Measurements from ENCODE around the gene NEDD4. TPM values are rescaled to one million over a fixed set of nuclear protein-coding genes. Genes with fewer than 3 reads are reported as not detected.
"Not testable (repeated sequence)": the region's sequence is repeated elsewhere in the genome, so short reads cannot be mapped to it uniquely, and the experiment has no call there.

Gene NEDD4
- total RNA-seq, 4 donors from 2014 or later, result 36.3 to 87.1 (median 72.3) TPM

DNA sequence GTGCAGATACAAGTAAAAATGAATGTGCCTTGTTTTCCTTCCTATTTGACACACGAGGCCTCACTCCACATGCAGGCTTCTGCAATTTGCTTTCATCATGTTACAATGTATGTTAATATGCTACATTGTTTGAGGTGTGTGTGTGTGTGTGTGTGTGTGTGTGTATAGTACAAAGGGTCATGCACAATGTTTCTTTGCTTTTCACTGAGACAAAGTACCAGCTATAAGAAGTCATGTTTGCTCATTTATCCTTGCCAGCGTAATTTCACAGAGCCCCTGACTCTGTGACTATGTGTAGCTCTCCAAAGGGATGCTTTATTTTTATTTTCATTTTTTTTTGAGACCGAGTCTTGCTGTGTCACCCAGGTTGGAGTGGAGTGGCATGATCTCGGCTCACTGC, 38.0 kb upstream of the NEDD4 start:
- TF ChIP-seq, protein P1, sequence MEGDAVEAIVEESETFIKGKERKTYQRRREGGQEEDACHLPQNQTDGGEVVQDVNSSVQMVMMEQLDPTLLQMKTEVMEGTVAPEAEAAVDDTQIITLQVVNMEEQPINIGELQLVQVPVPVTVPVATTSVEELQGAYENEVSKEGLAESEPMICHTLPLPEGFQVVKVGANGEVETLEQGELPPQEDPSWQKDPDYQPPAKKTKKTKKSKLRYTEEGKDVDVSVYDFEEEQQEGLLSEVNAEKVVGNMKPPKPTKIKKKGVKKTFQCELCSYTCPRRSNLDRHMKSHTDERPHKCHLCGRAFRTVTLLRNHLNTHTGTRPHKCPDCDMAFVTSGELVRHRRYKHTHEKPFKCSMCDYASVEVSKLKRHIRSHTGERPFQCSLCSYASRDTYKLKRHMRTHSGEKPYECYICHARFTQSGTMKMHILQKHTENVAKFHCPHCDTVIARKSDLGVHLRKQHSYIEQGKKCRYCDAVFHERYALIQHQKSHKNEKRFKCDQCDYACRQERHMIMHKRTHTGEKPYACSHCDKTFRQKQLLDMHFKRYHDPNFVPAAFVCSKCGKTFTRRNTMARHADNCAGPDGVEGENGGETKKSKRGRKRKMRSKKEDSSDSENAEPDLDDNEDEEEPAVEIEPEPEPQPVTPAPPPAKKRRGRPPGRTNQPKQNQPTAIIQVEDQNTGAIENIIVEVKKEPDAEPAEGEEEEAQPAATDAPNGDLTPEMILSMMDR (IDR thresholded peaks at IDR 0.05), result no peak
- no peak for TF ChIP-seq POLR2A (IDR thresholded peaks at IDR 0.05)
- Histone ChIP-seq H3K4me1 (no peaks in the 10 kb centered on the region), H3K27me3 (no peaks in the 10 kb centered on the region), H3K27ac (peak overlapping the region in 2 of 4 donors; percentile 48 to 51), H3K36me3 (no peaks in the 10 kb centered on the region), H3K9me3 (no peaks in the 10 kb centered on the region), H3K4me3 (no peak overlapping the region)
- no peak for DNase-seq

DNA sequence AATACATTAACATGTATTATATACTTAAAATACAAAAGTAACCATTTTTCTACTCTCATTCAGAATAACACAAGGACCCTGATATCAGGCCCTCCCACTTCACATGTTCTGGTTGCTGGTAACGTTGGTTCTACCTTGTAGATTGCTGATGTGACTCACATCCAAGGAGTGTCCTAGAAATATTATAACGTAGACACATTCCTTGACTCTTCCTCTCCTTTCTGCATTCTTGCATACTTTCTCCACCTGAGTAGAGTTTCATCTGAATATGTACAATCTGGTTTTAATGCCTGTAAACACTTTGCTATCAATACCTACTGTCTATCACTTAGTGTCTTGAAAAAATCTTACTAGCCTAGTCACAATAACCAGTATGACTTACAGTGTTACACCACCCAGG, 35.0 kb upstream of the NEDD4 start:
- no peaks in the 10 kb centered on the region for H3K4me1 ChIP-seq

DNA sequence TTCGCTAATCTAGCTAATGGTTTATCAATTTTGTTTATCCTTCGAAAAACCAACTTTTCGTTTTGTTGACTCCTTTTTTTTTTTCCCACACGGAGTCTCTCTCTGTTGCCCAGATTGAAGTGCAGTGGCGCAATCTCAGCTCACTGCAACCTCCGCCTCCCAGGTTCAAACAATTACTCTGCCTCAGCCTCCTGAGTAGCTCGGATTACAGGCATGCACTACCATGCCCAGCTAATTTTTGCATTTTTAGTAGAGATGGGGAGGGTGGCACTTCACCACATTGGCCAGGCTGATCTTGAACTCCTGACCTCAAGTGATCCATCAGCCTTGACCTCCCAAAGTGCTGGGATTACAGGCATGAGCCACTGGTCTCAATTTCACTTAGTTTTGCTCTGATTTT, 29.7 kb upstream of the NEDD4 start:
- not testable (repeated sequence) for H3K9me3 ChIP-seq, DNase-seq, H3K27ac ChIP-seq, H3K4me1 ChIP-seq, H3K4me3 ChIP-seq, H3K27me3 ChIP-seq, H3K36me3 ChIP-seq

More for the DNA sequence above, 35.0 kb upstream of the NEDD4 start:
- H3K9me3 ChIP-seq, result peaks cover 0 to 4% (median 0%) of the 10 kb centered on the region in 4 donors
- H3K27ac ChIP-seq, result no peak overlapping the region
- no peak for DNase-seq
- no peaks in the 10 kb centered on the region for H3K27me3 ChIP-seq
- H3K36me3 ChIP-seq, result no peaks in the 10 kb centered on the region
- no peak for TF ChIP-seq POLR2A (IDR thresholded peaks at IDR 0.05)
- TF ChIP-seq, protein P1 (IDR thresholded peaks at IDR 0.05), result no peak
- no peak overlapping the region for H3K4me3 ChIP-seq

DNA sequence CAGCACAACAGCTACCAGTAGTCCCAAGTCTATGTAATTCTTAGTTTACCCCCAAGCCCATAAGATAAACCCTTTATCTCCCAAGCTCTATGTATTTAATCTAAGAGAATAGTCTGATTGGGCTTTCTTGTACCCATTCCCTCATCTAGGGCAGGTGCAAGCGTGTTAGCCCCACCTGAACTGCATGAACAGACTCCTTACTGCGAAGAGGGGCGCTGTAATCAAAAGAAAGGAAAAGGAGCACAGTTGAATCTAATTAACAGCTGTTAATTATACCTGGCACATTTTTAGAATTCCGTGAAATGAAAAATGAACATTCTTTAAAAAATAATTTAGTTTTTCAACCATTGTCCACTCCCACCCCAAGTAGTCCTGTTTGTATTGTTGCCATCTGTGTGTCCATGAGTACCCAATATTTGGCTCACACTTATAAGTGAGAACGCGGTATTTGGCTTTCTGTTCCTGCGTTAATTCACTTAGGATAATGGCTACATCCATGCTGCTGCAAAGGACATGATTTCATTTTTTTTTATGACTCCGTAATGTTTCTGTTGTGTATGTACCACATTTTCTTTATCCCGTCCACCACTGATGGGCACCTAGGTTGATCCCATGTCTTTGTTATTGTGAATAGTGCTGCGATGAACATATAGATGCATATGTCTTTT, 26.5 kb upstream of the NEDD4 start:
- H3K27me3 ChIP-seq, result no peaks in the 10 kb centered on the region
- no peaks in the 10 kb centered on the region for H3K4me1 ChIP-seq
- H3K36me3 ChIP-seq, result no peaks in the 10 kb centered on the region
- no peak for TF ChIP-seq POLR2A (IDR thresholded peaks at IDR 0.05)
- TF ChIP-seq, protein P1 (IDR thresholded peaks at IDR 0.05), result no peak
- no peak overlapping the region for H3K27ac ChIP-seq
- DNase-seq, result no peak
- H3K9me3 ChIP-seq, result peaks cover 0 to 2% (median 0%) of the 10 kb centered on the region in 4 donors
- no peak overlapping the region for H3K4me3 ChIP-seq

DNA sequence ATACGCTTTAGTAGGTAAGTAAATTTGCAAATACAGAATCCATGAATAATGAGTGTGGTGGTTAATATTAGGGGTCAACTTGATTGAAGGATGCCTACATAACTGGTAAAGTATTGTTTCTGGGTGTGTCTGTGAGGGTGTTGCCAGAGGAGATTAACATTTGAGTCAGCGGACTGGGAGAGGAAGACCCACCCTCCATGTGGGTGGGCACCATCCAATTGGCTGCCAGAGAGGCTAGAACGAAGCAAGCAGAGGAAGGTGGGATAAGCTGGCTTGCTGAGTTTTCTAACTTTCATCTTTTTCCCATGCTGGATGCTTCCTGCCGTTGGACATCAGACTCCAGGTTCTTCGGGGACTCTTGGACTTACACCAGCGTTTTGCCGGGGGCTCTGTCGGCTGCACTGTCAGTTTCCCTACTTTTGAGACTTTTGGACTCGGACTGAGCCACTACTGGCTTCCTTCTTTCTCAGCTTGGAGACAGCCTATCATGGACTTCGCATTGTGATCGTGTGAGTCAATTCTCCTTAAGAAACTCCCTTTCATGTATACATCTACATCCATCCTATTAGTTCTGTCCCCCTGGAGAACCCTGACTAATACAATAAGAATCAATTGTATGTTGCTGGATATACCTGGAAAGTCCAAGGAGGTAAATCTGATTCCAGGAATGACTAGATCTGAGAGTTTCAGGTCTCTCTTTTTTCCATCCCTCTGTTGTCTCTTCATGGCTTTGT, 25.8 kb upstream of the NEDD4 start:
- H3K9me3 ChIP-seq, result peaks cover 0 to 6% (median 0%) of the 10 kb centered on the region in 4 donors
- H3K27ac ChIP-seq, result no peak overlapping the region
- no peak overlapping the region for H3K4me3 ChIP-seq
- H3K36me3 ChIP-seq, result no peaks in the 10 kb centered on the region
- no peaks in the 10 kb centered on the region for H3K27me3 ChIP-seq
- H3K4me1 ChIP-seq, result no peaks in the 10 kb centered on the region
- no peak for DNase-seq
- no peak for TF ChIP-seq POLR2A (IDR thresholded peaks at IDR 0.05)
- TF ChIP-seq, protein P1 (IDR thresholded peaks at IDR 0.05), result no peak

- Histone ChIP-seq H3K27ac (no peak overlapping the region), H3K4me1 (no peaks in the 10 kb centered on the region), H3K27me3 (no peaks in the 10 kb centered on the region), H3K36me3 (no peaks in the 10 kb centered on the region), H3K9me3 (peaks cover 0 to 9% (median 0%) of the 10 kb centered on the region in 4 donors), H3K4me3 (no peak overlapping the region)
- no peak for DNase-seq
- TF ChIP-seq, protein P1 (IDR thresholded peaks at IDR 0.05), result no peak
- TF ChIP-seq POLR2A (IDR thresholded peaks at IDR 0.05), result no peak
Measured at GRCh38 chr15:56017920-56018319, 24.5 kb upstream of the NEDD4 start.

Measured in Peyer's patch (tissue), 4 donors.